Measurements from ENCODE around the gene RHOBTB3.
"Not testable (repeated sequence)": the region's sequence is repeated elsewhere in the genome, so short reads cannot be mapped to it uniquely, and the experiment has no call there.

The RHOBTB3 gene

DNA sequence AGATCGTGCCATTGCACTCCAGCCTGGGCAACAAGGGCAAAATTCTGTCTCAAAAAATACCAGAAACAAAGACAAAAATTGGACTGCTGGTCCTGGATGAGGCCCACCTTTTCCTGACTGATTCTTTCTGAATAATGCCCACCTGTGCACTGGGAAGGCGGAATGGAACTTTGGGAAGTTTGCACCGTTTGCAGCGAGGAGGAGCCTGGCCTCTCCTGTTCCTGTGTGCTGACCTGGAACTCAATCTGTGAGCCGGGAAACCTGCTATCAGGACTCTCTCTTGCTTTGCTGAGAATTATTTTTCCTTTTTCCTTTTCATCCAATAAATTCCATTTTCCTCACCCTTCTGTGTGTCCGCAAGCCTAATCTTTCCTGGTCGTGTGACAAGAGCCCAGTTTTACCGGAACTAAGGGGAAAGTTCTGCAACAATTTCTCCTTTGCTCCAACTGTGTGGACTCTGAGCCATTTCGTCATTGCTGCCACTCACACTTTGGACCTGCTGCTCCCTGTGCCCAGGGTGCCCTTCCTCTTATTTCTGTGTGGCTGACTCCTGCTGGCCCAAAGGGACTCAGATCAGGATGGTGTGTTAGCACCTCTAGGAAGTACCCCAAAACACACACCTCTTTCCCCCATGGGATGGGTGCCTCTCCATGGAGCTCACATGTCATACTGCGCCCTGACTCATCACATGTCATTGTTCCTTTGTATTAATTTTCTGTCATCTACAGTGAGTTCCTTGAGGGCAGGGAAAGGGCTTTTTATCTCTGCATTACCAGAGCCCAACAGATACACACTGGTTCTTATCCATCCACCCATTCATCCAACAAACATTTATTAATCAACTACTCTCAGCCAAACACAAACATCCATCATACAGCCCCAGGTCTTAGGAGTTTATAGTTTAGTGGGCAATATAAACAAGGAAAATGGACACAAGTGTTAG lies 96.1 kb downstream of the RHOBTB3 start:
- no peaks in the 10 kb centered on the region for H3K9me3 ChIP-seq (ENCODE audit: control insufficient read depth in 1 of 2, low read length in 2 of 2)
- peaks cover 5 to 14% of the 10 kb centered on the region in 2 donors for H3K4me1 ChIP-seq (ENCODE audit: control insufficient read depth in 1 of 2, insufficient read depth in 2 of 2, low read length in 2 of 2)
- H3K4me3 ChIP-seq (ENCODE audit: low read depth in 1 of 2, low read length in 2 of 2): no peak overlapping the region
- no peaks in the 10 kb centered on the region for H3K27me3 ChIP-seq (ENCODE audit: low read depth, low read length)
- H3K36me3 ChIP-seq (ENCODE audit: control insufficient read depth in 1 of 2, insufficient read depth in 2 of 2, low read length in 2 of 2): peaks cover 0 to 7% of the 10 kb centered on the region in 2 donors
- peak overlapping the region; percentile 41 for H3K27ac ChIP-seq (ENCODE audit: low read length)

DNA sequence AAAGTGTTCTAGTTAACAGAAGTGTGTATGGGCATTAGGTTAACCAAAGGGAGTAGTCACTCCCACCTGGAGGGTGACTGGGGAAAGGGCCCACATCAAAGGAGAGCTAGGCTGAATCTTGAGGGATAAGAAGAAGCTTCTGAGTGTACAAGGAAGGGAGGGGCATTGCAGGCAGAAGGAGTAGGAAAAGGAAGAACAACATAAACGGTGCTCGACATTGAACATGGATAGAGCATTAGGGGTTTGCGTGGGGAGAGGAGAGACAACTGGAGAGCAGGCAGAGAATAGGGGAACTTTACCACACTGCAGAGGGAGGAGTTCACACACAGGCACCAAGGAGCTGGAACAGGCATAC lies 96.7 kb downstream of the RHOBTB3 start:
- H3K27ac ChIP-seq (ENCODE audit: low read length): peak overlapping the region; percentile 41
- no peaks in the 10 kb centered on the region for H3K27me3 ChIP-seq (ENCODE audit: low read depth, low read length)

DNA sequence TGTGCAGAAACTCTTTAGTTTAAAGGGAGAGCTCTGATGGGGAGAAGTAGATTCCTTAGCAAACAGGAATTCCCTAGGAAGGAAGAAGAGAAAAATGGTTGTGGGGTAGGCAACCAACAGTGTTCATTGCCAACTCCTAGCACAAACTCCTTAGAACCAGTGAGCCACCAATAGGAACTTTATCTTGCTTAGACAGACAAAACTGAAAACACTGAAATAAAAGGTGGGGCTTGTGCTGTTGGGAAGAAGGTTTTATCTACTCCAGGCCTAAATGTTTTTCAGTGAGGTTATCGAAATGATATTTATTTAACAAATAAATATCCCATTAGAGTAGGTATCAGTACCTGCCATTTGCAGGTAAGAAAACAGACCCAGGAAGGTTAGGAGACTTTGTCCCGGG lies 99.1 kb downstream of the RHOBTB3 start:
- Histone ChIP-seq H3K4me3 (ENCODE audit: low read depth in 1 of 2, low read length in 2 of 2) (no peak overlapping the region), H3K4me1 (ENCODE audit: control insufficient read depth in 1 of 2, insufficient read depth in 2 of 2, low read length in 2 of 2) (no peaks in the 10 kb centered on the region), H3K9me3 (ENCODE audit: control insufficient read depth in 1 of 2, low read length in 2 of 2) (no peaks in the 10 kb centered on the region), H3K36me3 (ENCODE audit: control insufficient read depth in 1 of 2, insufficient read depth in 2 of 2, low read length in 2 of 2) (no peaks in the 10 kb centered on the region), H3K27ac (ENCODE audit: low read length) (no peak overlapping the region), H3K27me3 (ENCODE audit: low read depth, low read length) (no peaks in the 10 kb centered on the region)

More for the DNA sequence above, 96.7 kb downstream of the RHOBTB3 start:
- Histone ChIP-seq H3K36me3 (ENCODE audit: control insufficient read depth in 1 of 2, insufficient read depth in 2 of 2, low read length in 2 of 2) (peaks cover 0 to 5% of the 10 kb centered on the region in 2 donors), H3K4me1 (ENCODE audit: control insufficient read depth in 1 of 2, insufficient read depth in 2 of 2, low read length in 2 of 2) (peaks cover 5 to 13% of the 10 kb centered on the region in 2 donors), H3K9me3 (ENCODE audit: control insufficient read depth in 1 of 2, low read length in 2 of 2) (no peaks in the 10 kb centered on the region), H3K4me3 (ENCODE audit: low read depth in 1 of 2, low read length in 2 of 2) (no peak overlapping the region)

DNA sequence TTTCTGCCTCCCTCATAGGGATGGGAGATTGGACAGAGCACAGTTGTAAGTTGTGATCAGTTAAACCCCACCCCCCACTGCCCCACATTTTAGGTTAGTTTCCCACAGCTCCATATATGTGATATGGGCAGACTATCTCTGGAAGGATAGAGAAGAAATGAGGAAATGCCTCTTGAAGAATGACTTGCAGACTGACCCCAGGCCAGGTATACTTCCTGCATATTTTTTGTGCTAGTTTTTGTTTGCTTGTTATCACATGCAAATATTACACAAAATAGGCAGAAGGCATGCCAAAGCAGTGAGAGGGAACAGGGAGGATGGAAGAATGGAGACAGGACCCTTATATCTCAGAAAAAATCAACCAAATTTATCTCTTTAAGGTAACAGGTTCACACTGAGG lies 101.5 kb downstream of the RHOBTB3 start:
- H3K9me3 ChIP-seq (ENCODE audit: control insufficient read depth in 1 of 2, low read length in 2 of 2): no peaks in the 10 kb centered on the region
- peaks cover 0 to 8% of the 10 kb centered on the region in 2 donors for H3K4me1 ChIP-seq (ENCODE audit: control insufficient read depth in 1 of 2, insufficient read depth in 2 of 2, low read length in 2 of 2)
- no peak overlapping the region for H3K4me3 ChIP-seq (ENCODE audit: low read depth in 1 of 2, low read length in 2 of 2)
- no peaks in the 10 kb centered on the region for H3K27me3 ChIP-seq (ENCODE audit: low read depth, low read length)
- no peak overlapping the region for H3K27ac ChIP-seq (ENCODE audit: low read length)
- H3K36me3 ChIP-seq (ENCODE audit: control insufficient read depth in 1 of 2, insufficient read depth in 2 of 2, low read length in 2 of 2): no peaks in the 10 kb centered on the region

DNA sequence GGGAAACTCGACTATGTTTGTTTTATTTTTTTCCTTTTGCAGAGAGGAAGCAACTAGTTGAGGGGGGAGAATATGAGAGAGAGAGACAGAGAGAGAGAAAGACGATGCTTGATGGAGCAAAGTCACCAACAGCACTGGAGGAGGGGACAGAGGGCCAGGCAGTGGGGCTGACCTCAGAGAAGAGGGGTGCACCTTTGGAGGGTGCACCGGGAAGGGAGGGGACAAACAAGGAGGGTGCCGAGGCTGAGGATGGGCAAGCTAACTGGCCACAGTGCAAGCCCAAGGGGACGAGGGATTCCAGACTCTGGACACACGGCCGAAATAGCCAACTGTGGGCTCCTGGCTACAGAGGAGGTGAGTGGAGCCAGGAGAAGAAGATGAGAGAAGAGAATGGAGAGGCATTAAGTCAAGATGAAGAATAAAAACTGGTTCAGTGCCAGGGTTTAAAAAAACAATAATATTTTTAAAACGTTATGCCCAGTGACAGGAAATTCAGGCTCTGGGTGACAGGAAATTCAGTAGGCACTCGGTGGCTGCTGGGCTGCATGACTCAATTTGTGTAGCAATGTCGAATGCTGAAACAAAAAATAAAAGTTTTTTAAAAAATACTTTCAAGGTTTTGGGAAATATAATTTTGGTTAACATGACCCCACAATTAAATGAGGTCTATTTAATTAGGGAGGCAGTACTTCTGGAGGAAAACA lies 104.7 kb downstream of the RHOBTB3 start:
- no peaks in the 10 kb centered on the region for H3K27me3 ChIP-seq (ENCODE audit: low read depth, low read length)
- H3K9me3 ChIP-seq (ENCODE audit: control insufficient read depth in 1 of 2, low read length in 2 of 2): no peaks in the 10 kb centered on the region
- no peaks in the 10 kb centered on the region for H3K36me3 ChIP-seq (ENCODE audit: control insufficient read depth in 1 of 2, insufficient read depth in 2 of 2, low read length in 2 of 2)
- peak overlapping the region; percentile 26 for H3K27ac ChIP-seq (ENCODE audit: low read length)
- peaks cover 0 to 8% of the 10 kb centered on the region in 2 donors for H3K4me1 ChIP-seq (ENCODE audit: control insufficient read depth in 1 of 2, insufficient read depth in 2 of 2, low read length in 2 of 2)
- peak overlapping the region in 1 of 2 donors; percentile 43 for H3K4me3 ChIP-seq (ENCODE audit: low read depth in 1 of 2, low read length in 2 of 2)

DNA sequence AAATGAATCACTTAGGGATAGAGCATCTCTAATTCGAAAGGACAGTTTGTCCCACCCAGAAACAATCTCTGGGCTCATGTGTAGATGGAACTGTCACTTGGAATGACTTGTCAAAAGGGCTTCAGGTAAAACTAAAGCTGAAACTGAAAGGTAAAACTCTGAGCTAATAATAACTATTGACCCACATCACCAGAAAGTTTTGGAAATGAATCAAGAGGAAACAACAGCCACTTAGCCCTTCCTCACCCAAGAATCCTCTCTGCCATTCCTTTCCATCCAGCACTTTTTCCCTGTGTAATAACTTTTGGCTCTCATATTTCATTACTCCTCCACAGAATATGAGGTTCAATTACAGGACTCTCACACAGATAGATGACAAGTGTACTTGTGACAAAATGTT lies 105.4 kb downstream of the RHOBTB3 start:
- peaks cover 0 to 8% of the 10 kb centered on the region in 2 donors for H3K4me1 ChIP-seq (ENCODE audit: control insufficient read depth in 1 of 2, insufficient read depth in 2 of 2, low read length in 2 of 2)
- H3K36me3 ChIP-seq (ENCODE audit: control insufficient read depth in 1 of 2, insufficient read depth in 2 of 2, low read length in 2 of 2): no peaks in the 10 kb centered on the region
- peak overlapping the region; percentile 26 for H3K27ac ChIP-seq (ENCODE audit: low read length)
- no peaks in the 10 kb centered on the region for H3K27me3 ChIP-seq (ENCODE audit: low read depth, low read length)
- H3K4me3 ChIP-seq (ENCODE audit: low read depth in 1 of 2, low read length in 2 of 2): no peak overlapping the region
- no peaks in the 10 kb centered on the region for H3K9me3 ChIP-seq (ENCODE audit: control insufficient read depth in 1 of 2, low read length in 2 of 2)

DNA sequence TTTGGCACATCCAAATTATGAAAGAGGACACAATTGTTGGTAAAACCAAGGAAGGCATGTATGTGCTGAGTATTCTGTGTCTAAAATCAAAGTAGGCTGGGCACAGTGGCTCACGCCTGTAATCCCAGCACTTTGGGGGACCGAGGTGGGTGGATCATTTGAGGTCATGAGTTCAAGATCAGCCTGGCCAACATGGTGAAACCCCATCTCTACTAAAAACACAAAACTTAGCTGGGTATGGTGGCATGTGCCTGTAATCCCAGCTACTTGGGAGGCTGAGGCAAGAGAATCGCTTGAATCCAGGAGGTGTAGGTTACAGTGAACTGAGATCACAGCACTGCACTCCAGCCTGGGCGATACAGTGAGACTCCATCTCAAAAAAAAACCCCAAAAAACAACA lies 105.8 kb downstream of the RHOBTB3 start:
- not testable (repeated sequence) for H3K4me1 ChIP-seq (ENCODE audit: control insufficient read depth in 1 of 2, insufficient read depth in 2 of 2, low read length in 2 of 2); H3K4me3 ChIP-seq (ENCODE audit: low read depth in 1 of 2, low read length in 2 of 2); H3K27ac ChIP-seq (ENCODE audit: low read length); H3K36me3 ChIP-seq (ENCODE audit: control insufficient read depth in 1 of 2, insufficient read depth in 2 of 2, low read length in 2 of 2); H3K9me3 ChIP-seq (ENCODE audit: control insufficient read depth in 1 of 2, low read length in 2 of 2); H3K27me3 ChIP-seq (ENCODE audit: low read depth, low read length)

DNA sequence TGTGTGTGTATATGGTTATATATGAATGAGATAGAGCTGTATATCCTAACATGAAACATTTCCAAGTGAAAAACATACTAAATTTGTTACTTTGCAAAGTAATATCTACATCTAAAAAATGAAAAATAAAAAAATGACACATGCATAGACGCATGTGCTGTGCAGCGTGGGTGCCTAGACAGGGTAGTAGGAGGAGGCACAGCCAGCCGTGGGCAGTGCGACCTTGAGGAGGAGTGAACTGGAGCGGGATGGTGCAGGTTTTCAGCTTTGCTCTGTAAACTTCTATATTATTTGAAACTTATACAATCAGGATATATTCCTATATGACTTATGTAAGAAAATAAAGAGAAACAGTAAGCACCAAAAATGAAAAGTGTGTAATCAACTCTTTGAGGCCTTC lies 106.4 kb downstream of the RHOBTB3 start:
- no peaks in the 10 kb centered on the region for H3K9me3 ChIP-seq (ENCODE audit: control insufficient read depth in 1 of 2, low read length in 2 of 2)
- peaks cover 0 to 8% of the 10 kb centered on the region in 2 donors for H3K4me1 ChIP-seq (ENCODE audit: control insufficient read depth in 1 of 2, insufficient read depth in 2 of 2, low read length in 2 of 2)
- H3K36me3 ChIP-seq (ENCODE audit: control insufficient read depth in 1 of 2, insufficient read depth in 2 of 2, low read length in 2 of 2): no peaks in the 10 kb centered on the region
- H3K27ac ChIP-seq (ENCODE audit: low read length): no peak overlapping the region
- no peaks in the 10 kb centered on the region for H3K27me3 ChIP-seq (ENCODE audit: low read depth, low read length)
- H3K4me3 ChIP-seq (ENCODE audit: low read depth in 1 of 2, low read length in 2 of 2): no peak overlapping the region

DNA sequence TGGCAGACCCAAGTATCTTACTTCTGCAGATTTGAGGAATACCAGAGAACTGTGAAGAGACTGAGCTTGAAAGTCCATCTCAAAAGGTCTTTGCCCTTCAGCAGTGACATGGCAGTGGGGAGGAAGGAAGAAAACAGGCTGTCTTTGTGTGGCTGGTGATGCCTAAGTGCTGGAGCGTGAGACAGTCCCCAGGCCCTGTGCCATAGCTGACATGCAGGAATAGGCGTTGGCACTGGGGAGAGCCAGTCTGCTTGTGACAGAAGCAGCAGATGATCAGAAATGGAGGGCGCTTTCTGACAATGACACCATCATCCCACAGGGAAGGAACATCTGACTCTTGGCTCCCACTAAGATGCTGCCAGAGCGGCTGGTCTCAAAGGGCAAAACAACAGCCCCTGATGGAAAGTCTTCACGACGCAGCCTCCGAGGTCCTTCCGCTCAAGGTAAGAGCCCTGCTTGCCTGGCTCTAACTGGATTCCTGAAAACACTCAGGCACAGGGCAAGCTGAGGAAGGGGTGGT lies 106.9 kb downstream of the RHOBTB3 start:
- Histone ChIP-seq H3K36me3 (ENCODE audit: control insufficient read depth in 1 of 2, insufficient read depth in 2 of 2, low read length in 2 of 2) (no peaks in the 10 kb centered on the region), H3K27me3 (ENCODE audit: low read depth, low read length) (no peaks in the 10 kb centered on the region), H3K27ac (ENCODE audit: low read length) (no peak overlapping the region), H3K4me3 (ENCODE audit: low read depth in 1 of 2, low read length in 2 of 2) (no peak overlapping the region), H3K4me1 (ENCODE audit: control insufficient read depth in 1 of 2, insufficient read depth in 2 of 2, low read length in 2 of 2) (peaks cover 0 to 8% of the 10 kb centered on the region in 2 donors), H3K9me3 (ENCODE audit: control insufficient read depth in 1 of 2, low read length in 2 of 2) (no peaks in the 10 kb centered on the region)

DNA sequence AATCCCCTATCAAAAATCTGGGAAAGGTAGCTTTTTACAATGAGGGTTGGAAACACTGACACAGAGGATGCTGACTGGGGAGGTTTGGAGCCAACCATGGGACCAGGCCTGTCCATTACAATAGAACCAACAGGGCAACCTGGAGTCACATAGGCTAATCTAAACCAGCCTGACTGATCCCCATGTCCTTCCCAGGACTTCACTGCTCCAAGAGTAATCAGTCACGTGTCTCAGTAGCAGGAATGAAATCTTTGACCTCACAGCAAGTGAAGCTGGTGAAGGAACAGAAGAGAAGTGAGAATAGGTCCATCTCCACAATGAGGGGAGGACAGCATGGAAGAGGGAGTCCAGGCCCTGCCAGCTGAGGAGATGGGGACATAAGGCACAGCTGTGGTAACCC lies 107.4 kb downstream of the RHOBTB3 start:
- Histone ChIP-seq H3K27ac (ENCODE audit: low read length) (no peak overlapping the region), H3K9me3 (ENCODE audit: control insufficient read depth in 1 of 2, low read length in 2 of 2) (no peaks in the 10 kb centered on the region), H3K4me1 (ENCODE audit: control insufficient read depth in 1 of 2, insufficient read depth in 2 of 2, low read length in 2 of 2) (peaks cover 0 to 8% of the 10 kb centered on the region in 2 donors), H3K36me3 (ENCODE audit: control insufficient read depth in 1 of 2, insufficient read depth in 2 of 2, low read length in 2 of 2) (no peaks in the 10 kb centered on the region), H3K4me3 (ENCODE audit: low read depth in 1 of 2, low read length in 2 of 2) (no peak overlapping the region), H3K27me3 (ENCODE audit: low read depth, low read length) (no peaks in the 10 kb centered on the region)

DNA sequence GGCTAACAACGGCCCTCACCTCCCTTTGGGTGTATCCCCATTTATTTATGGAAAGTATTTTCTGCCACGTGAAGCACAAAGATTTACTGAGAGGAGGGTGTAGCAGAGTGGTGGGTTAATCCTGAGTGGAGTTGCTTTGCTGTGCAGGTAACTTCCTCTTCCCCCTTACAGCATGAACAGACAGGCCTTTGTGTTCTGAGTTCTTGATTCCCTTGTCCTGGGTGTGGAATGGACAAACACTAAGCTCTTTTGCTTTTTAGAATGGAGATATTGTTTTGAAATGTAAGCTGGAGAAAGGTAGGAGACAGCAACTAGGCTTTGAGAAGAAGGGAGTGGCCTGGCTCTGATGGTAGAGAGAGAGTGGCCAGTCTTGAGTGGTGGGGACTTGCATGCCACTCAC lies 108.5 kb downstream of the RHOBTB3 start:
- no peak overlapping the region for H3K4me3 ChIP-seq (ENCODE audit: low read depth in 1 of 2, low read length in 2 of 2)
- H3K27me3 ChIP-seq (ENCODE audit: low read depth, low read length): no peaks in the 10 kb centered on the region
- H3K27ac ChIP-seq (ENCODE audit: low read length): no peak overlapping the region
- no peaks in the 10 kb centered on the region for H3K9me3 ChIP-seq (ENCODE audit: control insufficient read depth in 1 of 2, low read length in 2 of 2)
- no peaks in the 10 kb centered on the region for H3K36me3 ChIP-seq (ENCODE audit: control insufficient read depth in 1 of 2, insufficient read depth in 2 of 2, low read length in 2 of 2)
- peaks cover 0 to 8% of the 10 kb centered on the region in 2 donors for H3K4me1 ChIP-seq (ENCODE audit: control insufficient read depth in 1 of 2, insufficient read depth in 2 of 2, low read length in 2 of 2)
